Mucosa of descending colon (tissue), 3 donors: ENCODE results near the gene KIF26A. TPM values are rescaled to one million over a fixed set of nuclear protein-coding genes. Genes with fewer than 3 reads are reported as not detected.

Source experiments
- ATAC-seq: fragments of 200-7000 bp; cut with Tn5 transposase; one replicate; pipeline ENCODE4 v1.9.1; 2020; ENCODE audit warnings: mild to moderate bottlenecking, moderate library complexity
- DNase-seq, 3 donors: peaks; one replicate each; pipeline ENCODE4 v3.0.0-alpha.2; 2020
- H3K36me3 ChIP-seq: fragments of 200-600 bp; one replicate; pipeline ENCODE4 v1.8.0; 2021; ENCODE audit warnings: low read depth, mild to moderate bottlenecking
- H3K4me1 ChIP-seq: fragments of 200-600 bp; one replicate; pipeline ENCODE4 v1.8.0; 2021; ENCODE audit warnings: low read depth, mild to moderate bottlenecking
- H3K4me3 ChIP-seq: fragments of 200-600 bp; one replicate; pipeline ENCODE4 v1.8.0; 2021; ENCODE audit warnings: mild to moderate bottlenecking
- H3K9me3 ChIP-seq: fragments of 200-600 bp; one replicate; pipeline ENCODE4 v1.8.0; 2021; ENCODE audit warnings: mild to moderate bottlenecking
- CTCF ChIP-seq: fragments of 200-600 bp; IDR thresholded peaks from one replicate; pipeline ENCODE4 v1.8.0; 2022; ENCODE audit warnings: antibody characterized with exemption, mild to moderate bottlenecking
- intact Hi-C, 2 donors: fragments of 100-400 bp; cut with DNase I in 1 of 2; cut with micrococcal nuclease in 1 of 2; formaldehyde crosslinking; loops; one replicate each; pipeline versions ENCODE4 v1.11.0 to v1.11.1; 2022; cut with DNase I, micrococcal nuclease
- total RNA-seq, 3 donors: library from RNA; stranded (reverse); fragmentation: NEBNext Ultra II Directional in 2 of 3; extraction: Animal tissue kit (Norgen Biotek cat#: 25700) in 2 of 3; gene quantifications; one replicate each; pipeline versions ENCODE4 v1.2.1 to v1.2.4, GENCODE V29; 2021 to 2023
- donor health status: DM: no; HTN: no; CAD: no; lungs with moderate emphysema.
- donor health status: DM: no; HTN: no; CAD: no.
- donor health status: DM: no; HTN: yes; CAD: no.

Gene KIF26A
- total RNA-seq, 3 donors from 2014 or later, result 3.8 to 7.7 (median 6.5) TPM

GRCh38 chr14:104107611-104108569 lies 30.5 kb upstream of the KIF26A start:
- Histone ChIP-seq H3K4me1 (peaks cover 41% of the 10 kb centered on the region), H3K9me3 (no peaks in the 10 kb centered on the region), H3K36me3 (no peaks in the 10 kb centered on the region), H3K4me3 (no peak overlapping the region)
- DNase-seq (peak; percentile 40 to 65 (median 61)), ATAC-seq (peak; percentile 48)
- intact Hi-C loops, result no loop called here
- TF ChIP-seq CTCF, result peak; percentile 7

- no peaks in the 10 kb centered on the region for H3K36me3 ChIP-seq
- intact Hi-C loops, result no loop called here
- DNase-seq (peak; percentile 12 to 49 (median 31)), ATAC-seq (no peak)
- peaks cover 41% of the 10 kb centered on the region for H3K4me1 ChIP-seq
- no peaks in the 10 kb centered on the region for H3K9me3 ChIP-seq
- no peak overlapping the region for H3K4me3 ChIP-seq
- TF ChIP-seq CTCF, result no peak
Observed at GRCh38 chr14:104108570-104109541, 29.5 kb upstream of the KIF26A start.

- intact Hi-C loops, result no loop called here
- TF ChIP-seq CTCF, result no peak
- no peak overlapping the region for H3K4me3 ChIP-seq
- peak in 2 of 3 donors; percentile 32 to 36 for DNase-seq
- no peaks in the 10 kb centered on the region for H3K9me3 ChIP-seq
- ATAC-seq, result no peak
- no peaks in the 10 kb centered on the region for H3K36me3 ChIP-seq
- H3K4me1 ChIP-seq, result peaks cover 39% of the 10 kb centered on the region
Observed at GRCh38 chr14:104109731-104110361, 28.5 kb upstream of the KIF26A start.

GRCh38 chr14:104110491-104111209 lies 27.7 kb upstream of the KIF26A start:
- TF ChIP-seq CTCF, result no peak
- intact Hi-C loops, result no loop called here
- H3K4me3 ChIP-seq, result no peak overlapping the region
- H3K4me1 ChIP-seq, result peaks cover 31% of the 10 kb centered on the region
- ATAC-seq (no peak), DNase-seq (peak in 1 of 3 donors; percentile 41)
- no peaks in the 10 kb centered on the region for H3K36me3 ChIP-seq
- H3K9me3 ChIP-seq, result no peaks in the 10 kb centered on the region
